ENCODE measurements around the gene NCKIPSD.

- TF ChIP-seq PRDM10 (tag by site-specific recombination; IDR thresholded peaks at IDR 0.05) = peak; percentile 97
- TF ChIP-seq ZNF274 (IDR thresholded peaks at IDR 0.05; ENCODE audit: low read length) = no peak
- TF ChIP-seq ZNF274 (tag by site-specific recombination; IDR thresholded peaks at IDR 0.05; ENCODE audit: borderline replicate concordance) = no peak
- no peak for TF ChIP-seq CTCF (tag by site-specific recombination; IDR thresholded peaks at IDR 0.05)
- peak; percentile 74 for TF ChIP-seq SP2 (tag by site-specific recombination; IDR thresholded peaks at IDR 0.05)
- no peak for TF ChIP-seq ZBTB49 (tag by site-specific recombination; IDR thresholded peaks at IDR 0.05; ENCODE audit: low read depth)
- no peak for TF ChIP-seq ZNF239 (tag by site-specific recombination; IDR thresholded peaks at IDR 0.05)
- no peak for TF ChIP-seq ZBTB1 (tag by site-specific recombination; IDR thresholded peaks at IDR 0.05)
- TF ChIP-seq ZNF768 (tag by site-specific recombination; IDR thresholded peaks at IDR 0.05) = no peak
Observed at GRCh38 chr3:48662753-48663488, 22.8 kb downstream of the NCKIPSD start, which contains the start of gene CELSR3.

Measured in HEK293 (cell line).